HG03442 (cell line): ENCODE data around the gene STAU1.
"Not testable (repeated sequence)": the region's sequence is repeated elsewhere in the genome, so short reads cannot be mapped to it uniquely, and the experiment has no call there.

Source experiments
- ATAC-seq: cut with Tn5 transposase; IDR thresholded peaks from one replicate; pipeline ENCODE4 v1.9.1; 2021; ENCODE audit warnings: mild to moderate bottlenecking, moderate library complexity; ENCODE audit not compliant: unreplicated experiment

The STAU1 gene

GRCh38 chr20:49187851-49188641 lies at the start of gene STAU1:
Gene STAU1 (minus strand): TSS chr20:49188334. CDS start chr20:49166201, 22,133 bp downstream.
- ATAC-seq = peak; percentile 92

DNA sequence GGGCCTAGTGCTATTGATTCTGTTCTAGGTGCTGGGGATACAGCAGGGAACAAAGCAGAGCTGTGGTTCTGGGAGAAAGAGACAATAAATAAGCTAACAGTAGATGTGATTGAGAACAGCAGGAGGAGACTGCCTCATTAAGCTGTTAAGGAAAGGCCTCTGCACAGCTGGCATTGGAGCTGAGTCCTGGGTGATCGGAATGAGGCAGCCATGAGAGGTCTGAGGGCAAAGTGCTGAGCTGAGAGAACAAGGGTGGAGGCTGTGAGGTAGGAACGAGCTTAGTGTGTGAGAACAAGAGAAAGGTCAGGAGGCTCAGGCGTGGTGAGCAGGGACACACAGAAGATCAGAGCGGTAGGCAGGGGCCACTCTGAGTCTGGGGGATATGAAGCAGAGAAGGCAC lies 49.4 kb upstream of the STAU1 start:
- ATAC-seq = no peak

- ATAC-seq = no peak
Observed at GRCh38 chr20:49236301-49236700, 48.2 kb upstream of the STAU1 start.

- no peak for ATAC-seq
Observed at GRCh38 chr20:49234831-49235230, 46.7 kb upstream of the STAU1 start.

GRCh38 chr20:49233226-49233625 lies 45.1 kb upstream of the STAU1 start:
- no peak for ATAC-seq

GRCh38 chr20:49231471-49231870 lies 43.3 kb upstream of the STAU1 start:
- ATAC-seq = no peak

GRCh38 chr20:49230561-49231133 lies 42.5 kb upstream of the STAU1 start:
- ATAC-seq = no peak

DNA sequence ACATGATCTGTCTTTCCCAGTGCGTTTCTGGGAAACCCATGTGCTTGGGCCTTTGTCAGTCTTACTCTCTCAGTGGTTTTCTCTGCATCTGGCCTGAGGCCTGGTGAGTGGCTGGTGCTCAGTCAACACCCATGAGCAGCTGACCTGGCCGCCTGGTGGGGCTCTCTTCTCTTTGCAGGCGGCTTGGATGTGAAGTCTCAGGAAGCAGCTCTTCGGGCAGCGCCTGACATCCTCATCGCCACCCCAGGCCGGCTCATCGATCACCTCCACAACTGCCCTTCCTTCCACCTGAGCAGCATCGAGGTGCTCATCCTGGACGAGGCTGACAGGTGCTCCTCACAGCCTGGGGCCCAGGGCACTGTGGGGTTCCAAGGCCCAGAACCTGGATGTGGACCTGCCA lies 41.9 kb upstream of the STAU1 start:
- ATAC-seq = no peak

DNA sequence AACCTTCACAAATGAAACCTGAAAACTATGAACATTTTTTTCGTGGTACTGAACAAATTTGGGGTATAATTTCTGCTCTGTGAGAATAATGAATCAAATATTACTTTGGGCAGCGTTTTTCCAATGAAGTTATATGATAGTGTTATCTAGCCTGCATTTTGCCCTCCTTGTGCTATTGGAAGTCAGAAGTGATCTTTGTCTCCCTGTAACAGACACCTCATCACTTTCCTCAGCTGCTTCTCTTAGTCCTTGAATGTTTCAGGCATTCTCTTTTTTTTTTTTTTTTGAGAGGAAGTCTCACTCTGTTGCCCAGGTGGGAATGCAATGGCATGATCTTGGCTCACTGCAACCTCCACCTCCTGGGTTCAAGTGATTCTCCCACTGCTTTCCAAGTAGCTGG lies 41.2 kb upstream of the STAU1 start:
- ATAC-seq = no peak

DNA sequence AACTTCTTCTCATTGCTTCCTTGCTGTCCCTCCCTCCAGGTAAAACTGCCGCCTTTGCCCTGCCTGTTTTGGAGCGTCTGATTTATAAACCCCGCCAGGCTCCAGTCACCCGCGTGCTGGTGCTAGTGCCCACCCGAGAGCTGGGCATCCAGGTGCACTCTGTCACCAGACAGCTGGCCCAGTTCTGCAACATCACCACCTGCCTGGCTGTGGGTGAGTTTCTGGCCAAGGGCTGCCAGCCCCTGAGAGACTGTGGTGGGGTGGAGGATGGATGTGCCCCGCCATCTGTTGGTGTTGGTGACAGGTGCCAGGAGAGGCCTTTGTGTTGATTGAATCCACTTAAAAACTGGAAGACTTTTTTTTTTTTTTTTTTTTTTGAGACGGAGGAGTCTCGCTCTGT lies 40.5 kb upstream of the STAU1 start:
- no peak for ATAC-seq

GRCh38 chr20:49225896-49226295 lies 37.8 kb upstream of the STAU1 start:
- ATAC-seq = no peak

- no peak for ATAC-seq
Observed at GRCh38 chr20:49219924-49220831, 32.0 kb upstream of the STAU1 start.

GRCh38 chr20:49219091-49219923 lies 31.2 kb upstream of the STAU1 start, which contains the start of gene DDX27:
Gene DDX27 (plus strand): TSS chr20:49219416. CDS start chr20:49219449, 33 bp downstream.
- peak; percentile 86 for ATAC-seq

DNA sequence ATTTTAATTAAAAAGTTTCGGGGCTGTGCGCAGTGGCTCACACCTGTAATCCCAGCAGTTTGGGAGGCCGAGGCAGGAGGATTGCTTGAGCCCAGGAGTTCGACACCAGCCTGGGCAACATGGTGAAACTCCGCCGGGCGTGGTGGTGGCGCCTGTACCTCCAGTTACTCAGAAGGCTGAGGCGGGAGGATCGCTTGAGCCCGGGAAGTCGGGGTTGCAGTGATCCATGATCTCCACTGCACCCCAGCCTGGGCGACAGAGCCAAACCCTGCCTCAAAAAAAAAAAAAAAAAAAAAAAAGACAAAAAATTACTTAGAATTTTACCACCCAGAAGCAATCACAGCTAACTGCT lies 30.6 kb upstream of the STAU1 start:
- not testable (repeated sequence) for ATAC-seq

DNA sequence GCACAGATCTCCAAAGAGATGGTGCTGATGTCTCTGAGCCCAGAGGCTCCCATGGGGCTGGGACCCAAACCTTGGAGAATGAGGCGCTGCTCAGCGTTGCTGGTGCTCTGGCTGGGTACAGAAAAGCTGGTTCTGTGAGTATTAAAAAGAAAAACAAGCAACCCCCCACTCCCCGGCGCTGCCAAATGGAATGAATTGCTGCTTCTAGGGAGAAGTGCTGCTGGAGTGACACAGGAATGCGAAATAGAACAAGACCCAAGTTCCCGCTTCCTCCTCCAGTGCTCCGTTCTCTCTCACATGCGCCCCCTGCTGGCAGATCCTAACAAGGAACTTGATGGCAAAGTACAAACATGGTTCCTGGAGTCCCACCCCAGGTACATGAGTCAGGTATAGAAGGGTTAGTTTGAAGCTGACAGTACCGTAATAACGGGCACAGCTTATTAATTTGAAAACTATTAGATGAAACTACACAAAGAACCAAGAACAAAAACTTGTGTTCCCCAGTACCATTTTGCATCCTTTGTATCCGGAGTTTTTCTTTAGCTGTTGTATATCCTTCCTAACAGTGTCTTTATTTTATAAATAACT lies 29.0 kb upstream of the STAU1 start:
- no peak for ATAC-seq

DNA sequence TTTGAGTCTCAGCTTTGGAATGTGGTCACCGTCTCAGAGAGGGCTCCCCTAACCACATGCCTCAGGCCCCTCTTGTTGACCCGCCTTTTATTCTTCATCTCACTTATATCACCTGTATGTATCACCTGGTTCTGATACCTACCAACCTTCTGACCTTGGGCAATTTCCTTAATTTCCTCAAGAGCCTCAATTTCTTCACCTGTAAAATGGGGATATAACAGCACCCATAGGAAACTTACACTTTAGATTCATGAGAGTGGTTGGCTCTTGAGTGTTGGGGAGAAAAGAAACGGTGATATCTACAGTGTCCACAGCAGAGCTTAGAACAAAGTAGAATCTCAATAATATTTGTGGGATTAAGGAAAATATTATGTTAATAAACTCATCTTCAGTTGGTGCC lies 27.1 kb upstream of the STAU1 start:
- ATAC-seq = no peak

- ATAC-seq = no peak
Observed at GRCh38 chr20:49214571-49214970, 26.4 kb upstream of the STAU1 start.

- no peak for ATAC-seq
Observed at GRCh38 chr20:49210757-49211110, 22.6 kb upstream of the STAU1 start.

DNA sequence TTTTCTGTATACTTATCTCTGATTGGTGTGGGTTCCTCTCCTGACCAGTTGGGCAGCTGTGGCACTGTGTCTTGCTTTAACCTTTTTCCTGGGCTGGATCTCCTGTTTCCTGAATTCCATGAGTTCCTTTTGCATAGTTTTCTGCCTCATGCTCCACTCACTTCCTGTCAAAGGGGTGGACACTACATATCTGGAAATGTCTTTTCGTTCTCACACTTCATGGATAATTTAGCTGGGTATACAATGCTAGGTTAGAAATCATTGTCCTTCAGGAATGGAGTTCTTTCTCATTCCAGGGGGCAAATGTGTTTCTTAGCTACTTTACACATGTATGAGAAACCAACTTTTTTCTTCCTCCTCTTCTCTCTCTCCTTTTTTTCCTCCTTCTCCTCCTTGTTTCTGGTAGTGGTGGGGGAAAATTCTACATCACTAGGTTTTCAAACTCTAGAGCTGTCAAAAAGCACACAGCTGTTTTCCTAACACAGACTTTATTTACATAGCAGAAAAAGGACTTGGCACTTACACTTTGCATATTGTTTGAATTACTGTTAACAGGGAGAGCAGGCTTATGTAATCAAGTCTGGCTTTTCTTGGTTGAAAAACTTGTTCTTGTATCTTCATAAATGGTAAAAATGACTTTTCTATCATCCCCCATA lies 22.1 kb upstream of the STAU1 start:
- no peak for ATAC-seq

DNA sequence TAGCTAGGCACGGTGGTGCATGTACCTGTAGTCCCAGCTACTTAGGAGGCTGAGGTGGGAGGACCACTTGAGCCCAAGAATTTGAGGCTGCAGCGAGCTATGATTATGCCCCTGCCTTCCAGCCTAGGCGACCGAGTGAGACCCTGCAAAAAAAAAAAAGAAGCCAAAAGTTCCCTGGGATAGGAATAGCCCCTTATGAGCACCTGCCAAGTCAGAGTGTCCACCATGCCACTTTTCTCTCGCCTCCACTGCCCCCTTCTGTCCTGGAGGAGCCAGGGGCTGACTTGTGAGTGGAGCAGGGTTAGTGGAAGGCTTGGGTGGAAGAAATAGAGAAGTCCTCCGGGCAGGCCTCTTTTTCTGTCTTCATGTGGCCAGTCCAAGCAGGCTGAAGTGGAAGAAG lies 18.9 kb upstream of the STAU1 start:
- no peak for ATAC-seq
